ENCODE results near the gene TTPAL.

TTPAL gene

DNA sequence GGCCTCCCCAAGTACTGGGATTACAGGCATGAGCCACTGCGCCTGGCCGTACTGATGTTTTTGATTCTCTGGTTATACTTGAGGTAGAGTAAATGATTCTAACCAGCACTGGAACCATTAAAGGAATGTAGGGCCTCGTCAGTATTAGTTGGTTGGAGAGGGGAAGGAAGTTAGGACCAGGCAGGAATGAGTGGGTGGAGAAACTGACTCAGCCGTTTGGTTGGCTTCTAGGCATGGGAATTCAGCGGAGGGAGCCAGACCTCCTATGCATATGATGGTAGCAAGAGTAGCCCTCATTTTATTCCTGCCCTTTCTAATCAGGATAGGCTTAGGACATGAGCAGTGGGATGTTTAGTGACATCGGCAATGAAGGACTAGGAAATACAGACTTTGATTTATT lies 65.2 kb downstream of the TTPAL start:
- DNase-seq (ENCODE audit: low read depth), result no peak

GRCh38 chr20:44541992-44542391 lies 66.3 kb downstream of the TTPAL start:
- DNase-seq (ENCODE audit: low read depth), result no peak

GRCh38 chr20:44542890-44543289 lies 67.2 kb downstream of the TTPAL start:
- DNase-seq (ENCODE audit: low read depth), result no peak

DNA sequence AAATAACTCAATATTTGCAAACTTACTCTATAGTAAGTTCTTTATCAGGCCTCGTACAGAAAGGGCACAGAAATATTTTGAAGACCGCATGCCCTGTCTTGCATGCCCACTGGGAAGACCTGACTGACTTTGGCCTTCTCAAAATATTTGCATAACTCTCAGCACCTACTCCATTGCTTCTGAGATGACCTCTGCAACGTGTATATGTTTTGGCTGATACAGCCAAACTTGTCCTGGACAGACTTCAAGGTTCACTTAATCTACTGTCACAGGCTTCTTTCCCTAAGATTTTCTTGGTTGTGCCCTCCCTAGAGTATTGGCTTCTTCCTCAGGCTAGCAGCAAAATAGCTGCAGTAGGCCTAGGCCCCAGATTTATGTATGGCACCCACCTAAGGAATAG lies 67.7 kb downstream of the TTPAL start:
- DNase-seq (ENCODE audit: low read depth), result no peak

Measured in stimulated activated CD8-positive, alpha-beta memory T cell treated with anti-CD3 and anti-CD28 coated beads, Interleukin-4, amount 100 ng/mL, for 24 hours (primary cell).